K562 (cell line): ENCODE data around the gene GALNS. TPM values are rescaled to one million over a fixed set of nuclear protein-coding genes. Genes with fewer than 3 reads are reported as not detected.

Experiments
- BMI1 ChIP-seq: fragments of 150-350 bp; IDR thresholded peaks from 2 replicates; pipeline ENCODE4 v1.6.1; 2014; ENCODE audit warnings: low read length
- CREB1 ChIP-seq, 2 experiments: sonication (generic) in 1 of 2; formaldehyde crosslinking in 1 of 2; IDR thresholded peaks; 2 replicates each; pipeline versions ENCODE4 v1.6.1 to v1.8.0; 2012 to 2022; ENCODE audit warnings: inconsistent platforms in 1 of 2, mild to moderate bottlenecking in 1 of 2, missing genetic modification reagents in 1 of 2, moderate library complexity in 1 of 2
- GABPB1 ChIP-seq: sonication (generic); formaldehyde crosslinking; IDR thresholded peaks from 2 replicates; pipeline ENCODE4 v1.8.0; 2022; ENCODE audit warnings: mild to moderate bottlenecking, missing genetic modification reagents
- GTF2A2 ChIP-seq: IDR thresholded peaks from 2 replicates; pipeline ENCODE4 v1.6.1; 2016; ENCODE audit warnings: mild to moderate bottlenecking, missing genetic modification characterization, missing compliant biosample characterization
- MAFF ChIP-seq: IDR thresholded peaks from 2 replicates; pipeline ENCODE4 v1.6.1; 2012; ENCODE audit warnings: low read length, improper control_type of control experiment
- NFRKB ChIP-seq: fragments of 450-650 bp; IDR thresholded peaks from 2 replicates; pipeline ENCODE4 v1.6.1; 2016; ENCODE audit warnings: low read depth
- SMAD3 ChIP-seq: fragments of 450-650 bp; formaldehyde crosslinking; conservative IDR thresholded peaks from 2 replicates; pipeline ENCODE4 v1.4.0; 2020; ENCODE audit warnings: mild to moderate bottlenecking
- SMARCA4 ChIP-seq: fragments of 450-650 bp; IDR thresholded peaks from 2 replicates; pipeline ENCODE4 v1.6.1; 2016
- SOX6 ChIP-seq: fragments of 450-650 bp; IDR thresholded peaks from 2 replicates; pipeline ENCODE4 v1.6.1; 2014; ENCODE audit warnings: mild to moderate bottlenecking
- TGIF2 ChIP-seq: sonication (generic); formaldehyde crosslinking; IDR thresholded peaks from 2 replicates; pipeline ENCODE4 v1.8.1; 2022; ENCODE audit warnings: mild to moderate bottlenecking, missing genetic modification reagents, moderate library complexity
- ZC3H11A ChIP-seq: IDR thresholded peaks from 2 replicates; pipeline ENCODE4 v1.6.1; 2012; ENCODE audit warnings: low read depth, low read length, improper control_type of control experiment
- ZMIZ1 ChIP-seq, 2 experiments: fragments of 150-350 bp in 1 of 2; IDR thresholded peaks; 2 replicates each; pipeline ENCODE4 v1.6.1; 2012 to 2016; ENCODE audit warnings: low read depth in 2 of 2, low read length in 2 of 2, mild to moderate bottlenecking in 1 of 2, moderate library complexity in 1 of 2
- polyA plus RNA-seq, 8 experiments: library from polyadenylated mRNA; depleted of rRNA in 4 of 8; stranded (reverse) in 5 of 8; unstranded in 3 of 8; fragments of >200 nt; fragmentation: Nextera tagmentation in 2 of 8; fragmentation: Illumina TruSeq in 1 of 8; extraction: Ambion mirVana in 2 of 8; extraction: Trizol in 1 of 8; gene quantifications; 2 replicates each; pipeline versions ENCODE4 v1.2.1 to v1.2.3, GENCODE V29; 2011 to 2014; ENCODE audit warnings: inconsistent platforms in 1 of 8, missing spikeins in 1 of 8
- total RNA-seq, 7 experiments: library from RNA; depleted of rRNA in 6 of 7; stranded (reverse); fragments of >200 nt in 6 of 7; fragmentation: Illumina TruSeq in 2 of 7; extraction: Trizol in 2 of 7; gene quantifications; 2 replicates each; pipeline versions ENCODE4 v1.2.1 to v1.2.3, GENCODE V29; 2011 to 2021; ENCODE audit warnings: low replicate concordance in 1 of 7
- TF ChIP-seq, protein P1 (sequence below): fragments of 150-350 bp; conservative IDR thresholded peaks from 2 replicates; pipeline ENCODE4 v1.6.1; 2014; ENCODE audit warnings: low read length
- TF ChIP-seq, protein P2 (sequence below): sonication (generic); formaldehyde crosslinking; IDR thresholded peaks from 2 replicates; pipeline ENCODE4 v1.8.0; 2022; ENCODE audit warnings: mild to moderate bottlenecking, missing genetic modification reagents
- TF ChIP-seq, protein P3 (sequence below): sonication (generic); formaldehyde crosslinking; IDR thresholded peaks from 2 replicates; pipeline ENCODE4 v1.8.0; 2022; ENCODE audit warnings: mild to moderate bottlenecking, low read depth, missing genetic modification reagents

The GALNS gene
- total and polyA plus RNA-seq, 9 of the 15 experiments (the other 6 are each of a cell fraction or from before 2014, with no cell fraction given): 0.38 to 13.2 (median 4.3) TPM

GRCh38 chr16:88773812-88774291 is 82.9 kb downstream of the GALNS start (continued):
- TF ChIP-seq, protein P1, sequence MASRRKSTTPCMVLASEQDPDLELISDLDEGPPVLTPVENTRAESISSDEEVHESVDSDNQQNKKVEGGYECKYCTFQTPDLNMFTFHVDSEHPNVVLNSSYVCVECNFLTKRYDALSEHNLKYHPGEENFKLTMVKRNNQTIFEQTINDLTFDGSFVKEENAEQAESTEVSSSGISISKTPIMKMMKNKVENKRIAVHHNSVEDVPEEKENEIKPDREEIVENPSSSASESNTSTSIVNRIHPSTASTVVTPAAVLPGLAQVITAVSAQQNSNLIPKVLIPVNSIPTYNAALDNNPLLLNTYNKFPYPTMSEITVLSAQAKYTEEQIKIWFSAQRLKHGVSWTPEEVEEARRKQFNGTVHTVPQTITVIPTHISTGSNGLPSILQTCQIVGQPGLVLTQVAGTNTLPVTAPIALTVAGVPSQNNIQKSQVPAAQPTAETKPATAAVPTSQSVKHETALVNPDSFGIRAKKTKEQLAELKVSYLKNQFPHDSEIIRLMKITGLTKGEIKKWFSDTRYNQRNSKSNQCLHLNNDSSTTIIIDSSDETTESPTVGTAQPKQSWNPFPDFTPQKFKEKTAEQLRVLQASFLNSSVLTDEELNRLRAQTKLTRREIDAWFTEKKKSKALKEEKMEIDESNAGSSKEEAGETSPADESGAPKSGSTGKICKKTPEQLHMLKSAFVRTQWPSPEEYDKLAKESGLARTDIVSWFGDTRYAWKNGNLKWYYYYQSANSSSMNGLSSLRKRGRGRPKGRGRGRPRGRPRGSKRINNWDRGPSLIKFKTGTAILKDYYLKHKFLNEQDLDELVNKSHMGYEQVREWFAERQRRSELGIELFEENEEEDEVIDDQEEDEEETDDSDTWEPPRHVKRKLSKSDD: no peak
- TF ChIP-seq BMI1: no peak
- no peak; the same call in none of the 2 replicates for TF ChIP-seq GABPB1 (CRISPR knock-in tag)
- TF ChIP-seq MAFF: no peak
- TF ChIP-seq SOX6: peak; percentile 93
- TF ChIP-seq SMARCA4: peak; percentile 96
- no peak for TF ChIP-seq NFRKB
- no peak for TF ChIP-seq TGIF2
- TF ChIP-seq, protein P2, sequence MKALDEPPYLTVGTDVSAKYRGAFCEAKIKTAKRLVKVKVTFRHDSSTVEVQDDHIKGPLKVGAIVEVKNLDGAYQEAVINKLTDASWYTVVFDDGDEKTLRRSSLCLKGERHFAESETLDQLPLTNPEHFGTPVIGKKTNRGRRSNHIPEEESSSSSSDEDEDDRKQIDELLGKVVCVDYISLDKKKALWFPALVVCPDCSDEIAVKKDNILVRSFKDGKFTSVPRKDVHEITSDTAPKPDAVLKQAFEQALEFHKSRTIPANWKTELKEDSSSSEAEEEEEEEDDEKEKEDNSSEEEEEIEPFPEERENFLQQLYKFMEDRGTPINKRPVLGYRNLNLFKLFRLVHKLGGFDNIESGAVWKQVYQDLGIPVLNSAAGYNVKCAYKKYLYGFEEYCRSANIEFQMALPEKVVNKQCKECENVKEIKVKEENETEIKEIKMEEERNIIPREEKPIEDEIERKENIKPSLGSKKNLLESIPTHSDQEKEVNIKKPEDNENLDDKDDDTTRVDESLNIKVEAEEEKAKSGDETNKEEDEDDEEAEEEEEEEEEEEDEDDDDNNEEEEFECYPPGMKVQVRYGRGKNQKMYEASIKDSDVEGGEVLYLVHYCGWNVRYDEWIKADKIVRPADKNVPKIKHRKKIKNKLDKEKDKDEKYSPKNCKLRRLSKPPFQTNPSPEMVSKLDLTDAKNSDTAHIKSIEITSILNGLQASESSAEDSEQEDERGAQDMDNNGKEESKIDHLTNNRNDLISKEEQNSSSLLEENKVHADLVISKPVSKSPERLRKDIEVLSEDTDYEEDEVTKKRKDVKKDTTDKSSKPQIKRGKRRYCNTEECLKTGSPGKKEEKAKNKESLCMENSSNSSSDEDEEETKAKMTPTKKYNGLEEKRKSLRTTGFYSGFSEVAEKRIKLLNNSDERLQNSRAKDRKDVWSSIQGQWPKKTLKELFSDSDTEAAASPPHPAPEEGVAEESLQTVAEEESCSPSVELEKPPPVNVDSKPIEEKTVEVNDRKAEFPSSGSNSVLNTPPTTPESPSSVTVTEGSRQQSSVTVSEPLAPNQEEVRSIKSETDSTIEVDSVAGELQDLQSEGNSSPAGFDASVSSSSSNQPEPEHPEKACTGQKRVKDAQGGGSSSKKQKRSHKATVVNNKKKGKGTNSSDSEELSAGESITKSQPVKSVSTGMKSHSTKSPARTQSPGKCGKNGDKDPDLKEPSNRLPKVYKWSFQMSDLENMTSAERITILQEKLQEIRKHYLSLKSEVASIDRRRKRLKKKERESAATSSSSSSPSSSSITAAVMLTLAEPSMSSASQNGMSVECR: peak; percentile 52; the same call in 1 of the 2 replicates
- TF ChIP-seq ZC3H11A: no peak
- TF ChIP-seq CREB1 (IDR thresholded peaks at IDR 0.05): peak; percentile 51; the same call in 1 of the 2 replicates
- peak; percentile 56; the same call in 1 of the 2 replicates for TF ChIP-seq CREB1 (CRISPR knock-in tag; IDR thresholded peaks at IDR 0.05)
- no peak for TF ChIP-seq GTF2A2 (tag)
- TF ChIP-seq, protein P3, sequence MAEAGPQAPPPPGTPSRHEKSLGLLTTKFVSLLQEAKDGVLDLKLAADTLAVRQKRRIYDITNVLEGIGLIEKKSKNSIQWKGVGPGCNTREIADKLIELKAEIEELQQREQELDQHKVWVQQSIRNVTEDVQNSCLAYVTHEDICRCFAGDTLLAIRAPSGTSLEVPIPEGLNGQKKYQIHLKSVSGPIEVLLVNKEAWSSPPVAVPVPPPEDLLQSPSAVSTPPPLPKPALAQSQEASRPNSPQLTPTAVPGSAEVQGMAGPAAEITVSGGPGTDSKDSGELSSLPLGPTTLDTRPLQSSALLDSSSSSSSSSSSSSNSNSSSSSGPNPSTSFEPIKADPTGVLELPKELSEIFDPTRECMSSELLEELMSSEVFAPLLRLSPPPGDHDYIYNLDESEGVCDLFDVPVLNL (CRISPR knock-in tag): no peak
- TF ChIP-seq ZMIZ1 (IDR thresholded peaks at IDR 0.05; ENCODE audit: low read depth in 2 of 2, low read length in 2 of 2): peak in 1 of 2 experiments; percentile 93; a peak in 2 of 4 replicates
- TF ChIP-seq SMAD3: peak; percentile 57; the same call in 1 of the 2 replicates
